ENCODE data around the gene GPR31. TPM values are rescaled to one million over a fixed set of nuclear protein-coding genes. Genes with fewer than 3 reads are reported as not detected.

Gene GPR31
- total and polyA plus RNA-seq, 2 of the 4 experiments (the other 2 are of a cell fraction), result not detected

GRCh38 chr6:167137881-167138280, 19.9 kb downstream of the GPR31 start:
- Histone ChIP-seq H3K36me3 (ENCODE audit: control insufficient read depth, insufficient read depth, low read length) (no peaks in the 10 kb centered on the region), H2AK5ac (ENCODE audit: low read depth, low read length) (no peak overlapping the region), H2AK9ac (replicated peaks; ENCODE audit: low read depth, low read length, poor library complexity) (no peak overlapping the region), H3K4me3 (ENCODE audit: insufficient read depth, low read depth, low read length) (no peak overlapping the region), H2BK5ac (ENCODE audit: low read depth, low read length, poor library complexity, severe bottlenecking) (no peak overlapping the region), H3K27ac (ENCODE audit: insufficient read depth, low read length) (no peak overlapping the region), H3K79me1 (ENCODE audit: low read depth in 1 of 2, low read length in 2 of 2) (no peaks in the 10 kb centered on the region), H3K4me1 (ENCODE audit: control insufficient read depth, insufficient read depth, low read length) (no peaks in the 10 kb centered on the region), H2AFZ (replicated peaks; ENCODE audit: low read length, poor library complexity) (no peak overlapping the region), H3K18ac (ENCODE audit: low read depth, low read length) (no peak overlapping the region), H3K4me2 (ENCODE audit: low read depth, low read length) (no peak overlapping the region), H4K5ac (ENCODE audit: low read depth, low read length) (no peak overlapping the region), H4K20me1 (ENCODE audit: insufficient read depth, low read length) (no peaks in the 10 kb centered on the region), H3K56ac (ENCODE audit: extremely low read depth, insufficient read depth, low read length) (no peak overlapping the region), H3K23ac (ENCODE audit: low read depth, low read length) (no peak overlapping the region), H3K9me3 (ENCODE audit: control insufficient read depth, insufficient read depth, low read length) (peaks cover 15% of the 10 kb centered on the region), H2BK15ac (ENCODE audit: low read depth, low read length) (no peak overlapping the region), H3K27me3 (ENCODE audit: control insufficient read depth, insufficient read depth, low read length) (no peaks in the 10 kb centered on the region), H3K9me1 (ENCODE audit: insufficient read depth, low read length) (no peaks in the 10 kb centered on the region), H2BK120ac (ENCODE audit: low read depth, low read length) (no peak overlapping the region), H2BK20ac (ENCODE audit: low read depth, low read length) (no peak overlapping the region), H4K8ac (ENCODE audit: low read depth in 2 of 2, low read length in 2 of 2) (no peak overlapping the region), H3K14ac (replicated peaks; ENCODE audit: low read depth, low read length) (no peak overlapping the region), H4K91ac (ENCODE audit: insufficient read depth, low read depth, low read length) (no peak overlapping the region), H3K4ac (ENCODE audit: low read depth, low read length) (no peak overlapping the region), H3K9ac (ENCODE audit: low read depth, low read length) (no peak overlapping the region)
- POLR2A ChIA-PET (ENCODE audit: unreplicated experiment), result no interaction called here
- DNase-seq (no peak), ATAC-seq (ENCODE audit: low read depth) (no peak)
- no TSS peak for BruUV-seq (replicated peaks)
- TF ChIP-seq CTCF (conservative IDR thresholded peaks at IDR 0.05; ENCODE audit: low read depth, low read length), result no peak
- TF ChIP-seq CEBPB (IDR thresholded peaks at IDR 0.05; ENCODE audit: low read depth, low read length), result no peak
- no peak for TF ChIP-seq POLR2A (IDR thresholded peaks at IDR 0.05; ENCODE audit: low read depth, low read length)
- TF ChIP-seq SMC3 (IDR thresholded peaks at IDR 0.05; ENCODE audit: low read depth, low read length), result no peak
- TF ChIP-seq NFE2L2 (IDR thresholded peaks at IDR 0.05; ENCODE audit: low read depth, low read length), result no peak
- no peak for TF ChIP-seq MAFK (IDR thresholded peaks at IDR 0.05; ENCODE audit: low read depth, low read length)
- TF ChIP-seq USF2 (IDR thresholded peaks at IDR 0.05; ENCODE audit: low read depth, low read length), result no peak
- TF ChIP-seq MAZ (IDR thresholded peaks at IDR 0.05; ENCODE audit: borderline replicate concordance, low read depth, low read length), result no peak
- TF ChIP-seq RCOR1 (IDR thresholded peaks at IDR 0.05; ENCODE audit: insufficient replicate concordance, low read length), result no peak
- no peak for TF ChIP-seq RFX5 (IDR thresholded peaks at IDR 0.05; ENCODE audit: low read depth, low read length)
- TF ChIP-seq FOS (IDR thresholded peaks at IDR 0.05; ENCODE audit: low read depth, low read length), result no peak
- TF ChIP-seq ELK1 (IDR thresholded peaks at IDR 0.05; ENCODE audit: borderline replicate concordance, low read depth, low read length), result no peak
- no peak for TF ChIP-seq MXI1 (IDR thresholded peaks at IDR 0.05; ENCODE audit: borderline replicate concordance, low read depth, low read length)
- CTCF ChIA-PET, result no interaction called here
- 100% methylated on average over 1 of the region's 6 CpGs; no CpG with 5 or more reads in 1 of the 2 experiments for WGBS, 2 experiments (ENCODE audit: extremely low coverage in 2 of 2, insufficient read length in 1 of 2)
- dilution Hi-C loops (cut with HindIII; ENCODE audit: low sequenced_read_pairs, unreplicated experiment), result no loop called here
- in situ Hi-C loops (cut with MboI; ENCODE audit: low sequenced_read_pairs), result no loop called here
- intact Hi-C loops (cut with micrococcal nuclease), result no loop called here
